GM19239 (cell line): ENCODE measurements around the gene SHC3.

Experiments
- DNase-seq: peaks from one replicate; pipeline ENCODE4 v3.0.0; 2011; ENCODE audit warnings: low spot score; ENCODE audit not compliant: insufficient read length
- FAIRE-seq: peaks from 2 replicates; lab custom pipeline; 2011; peaks lifted over from hg19 to GRCh38; lab: Jason Lieb, UNC

SHC3 gene

DNA sequence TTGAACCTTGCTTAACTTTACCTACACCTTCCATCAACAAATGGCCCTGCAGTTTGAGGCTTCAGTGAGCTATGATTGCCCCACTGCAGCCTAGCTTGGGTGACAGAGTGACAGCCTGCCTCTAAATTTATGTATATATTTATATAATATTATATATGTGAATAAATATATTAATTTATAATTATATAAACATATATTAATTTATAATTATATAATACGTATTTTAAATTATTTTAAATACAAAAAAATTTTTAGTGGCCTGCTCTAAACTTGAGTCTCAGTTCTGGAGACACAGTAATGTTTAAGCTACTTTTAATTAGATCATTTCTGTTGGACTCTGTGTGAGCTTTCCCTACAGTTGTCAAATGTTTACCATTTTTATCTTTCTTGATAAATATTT is 9.3 kb upstream of the SHC3 start:
- DNase-seq, result no peak

DNA sequence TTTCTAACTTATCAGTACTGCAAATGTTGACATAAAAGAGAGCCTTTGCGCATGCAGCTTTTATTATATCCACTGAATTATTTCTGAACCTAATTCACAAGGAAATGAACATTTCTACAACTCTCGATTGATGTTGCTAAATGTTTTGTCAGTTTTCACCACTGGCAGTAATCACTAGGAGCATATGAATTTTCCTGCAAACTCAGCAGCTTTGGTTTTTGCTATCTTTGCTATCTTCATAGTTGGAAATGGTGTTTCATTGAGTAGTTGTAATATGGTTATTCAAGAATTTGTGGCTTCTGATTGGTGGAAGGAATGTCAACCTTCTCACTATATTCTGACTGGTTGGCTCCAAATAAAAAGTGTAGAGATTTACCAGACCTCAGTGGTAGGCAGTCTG is 8.9 kb upstream of the SHC3 start:
- FAIRE-seq (no peak), DNase-seq (no peak)

More for the DNA sequence above, 9.3 kb upstream of the SHC3 start:
- FAIRE-seq, result no peak

DNA sequence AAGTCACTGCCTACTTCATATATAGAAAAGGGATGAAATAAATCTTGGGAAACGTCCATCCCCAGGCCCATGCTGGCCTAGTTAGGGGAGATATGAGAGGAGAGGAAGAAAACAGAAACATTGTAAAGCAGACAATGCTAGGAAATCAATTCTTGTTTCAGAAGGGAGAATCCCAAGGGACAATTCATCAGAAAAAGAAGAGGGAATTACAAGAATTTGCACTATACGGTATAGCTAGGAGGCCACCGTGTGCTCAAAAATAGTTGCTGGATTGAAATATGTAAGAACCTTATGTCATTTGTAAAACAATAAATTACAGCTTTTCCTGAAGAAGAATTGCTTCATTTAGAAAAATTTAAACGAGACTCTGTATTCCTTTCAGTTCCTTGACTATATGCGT is 8.3 kb upstream of the SHC3 start:
- DNase-seq, result no peak
- FAIRE-seq, result no peak

DNA sequence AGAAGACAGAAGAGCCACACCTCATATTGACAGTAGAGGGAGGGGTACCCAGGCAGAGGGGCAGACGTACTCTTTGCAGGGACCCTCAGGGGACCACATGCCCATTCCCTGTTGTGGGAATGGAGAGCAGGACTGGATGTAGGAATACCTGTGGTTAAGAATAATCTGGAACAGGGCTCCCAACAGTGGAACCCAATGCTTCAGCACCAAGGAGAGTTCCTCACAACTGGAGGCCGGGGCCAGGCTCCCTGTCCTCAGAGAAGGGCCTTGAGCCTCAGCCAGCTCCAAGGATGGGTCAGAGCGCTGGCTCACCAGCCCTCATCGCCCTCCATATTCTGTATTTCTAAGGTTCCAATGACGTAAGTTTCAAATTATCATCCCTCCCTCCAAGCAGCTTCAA is 7.4 kb upstream of the SHC3 start:
- DNase-seq, result no peak
- no peak for FAIRE-seq

DNA sequence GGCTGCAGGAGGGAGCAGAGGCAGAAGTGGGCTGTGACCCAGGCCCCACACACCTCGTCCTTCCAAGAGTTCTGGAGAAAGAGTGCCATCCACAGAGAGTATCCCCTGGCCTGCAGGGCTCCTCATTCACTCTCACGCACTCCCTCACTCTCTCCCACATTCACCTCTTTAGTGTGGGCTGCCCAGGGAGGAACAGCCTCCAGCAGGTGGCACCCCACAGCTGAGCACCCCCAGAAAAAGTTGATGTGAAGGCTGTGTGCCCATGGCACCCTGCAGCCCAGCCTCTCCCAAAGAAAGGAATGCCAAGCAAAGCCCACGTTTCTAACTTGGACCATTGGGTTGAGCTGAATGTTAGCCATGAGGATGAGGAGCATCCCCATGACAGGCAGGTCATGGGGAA is 4.5 kb upstream of the SHC3 start:
- DNase-seq, result no peak
- no peak for FAIRE-seq

DNA sequence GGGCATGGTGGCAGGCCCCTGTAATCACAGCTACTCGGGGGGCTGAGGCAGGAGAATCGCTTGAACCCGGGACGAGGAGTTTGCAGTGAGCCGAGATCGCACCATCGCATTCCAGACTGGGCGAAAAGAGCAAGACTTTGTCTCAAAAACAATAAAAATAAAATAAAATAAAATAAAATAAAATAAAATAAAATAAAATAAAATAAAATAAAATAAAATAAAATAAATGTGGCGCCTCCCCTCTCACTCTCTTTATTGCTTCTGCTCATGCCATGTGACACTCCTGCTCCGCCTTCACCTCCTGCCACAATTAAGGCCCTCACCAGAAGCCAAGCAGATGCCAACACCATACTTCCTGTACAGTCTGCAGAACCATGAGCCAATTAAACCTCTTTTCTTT is 3.8 kb upstream of the SHC3 start:
- no peak for FAIRE-seq
- DNase-seq, result no peak

DNA sequence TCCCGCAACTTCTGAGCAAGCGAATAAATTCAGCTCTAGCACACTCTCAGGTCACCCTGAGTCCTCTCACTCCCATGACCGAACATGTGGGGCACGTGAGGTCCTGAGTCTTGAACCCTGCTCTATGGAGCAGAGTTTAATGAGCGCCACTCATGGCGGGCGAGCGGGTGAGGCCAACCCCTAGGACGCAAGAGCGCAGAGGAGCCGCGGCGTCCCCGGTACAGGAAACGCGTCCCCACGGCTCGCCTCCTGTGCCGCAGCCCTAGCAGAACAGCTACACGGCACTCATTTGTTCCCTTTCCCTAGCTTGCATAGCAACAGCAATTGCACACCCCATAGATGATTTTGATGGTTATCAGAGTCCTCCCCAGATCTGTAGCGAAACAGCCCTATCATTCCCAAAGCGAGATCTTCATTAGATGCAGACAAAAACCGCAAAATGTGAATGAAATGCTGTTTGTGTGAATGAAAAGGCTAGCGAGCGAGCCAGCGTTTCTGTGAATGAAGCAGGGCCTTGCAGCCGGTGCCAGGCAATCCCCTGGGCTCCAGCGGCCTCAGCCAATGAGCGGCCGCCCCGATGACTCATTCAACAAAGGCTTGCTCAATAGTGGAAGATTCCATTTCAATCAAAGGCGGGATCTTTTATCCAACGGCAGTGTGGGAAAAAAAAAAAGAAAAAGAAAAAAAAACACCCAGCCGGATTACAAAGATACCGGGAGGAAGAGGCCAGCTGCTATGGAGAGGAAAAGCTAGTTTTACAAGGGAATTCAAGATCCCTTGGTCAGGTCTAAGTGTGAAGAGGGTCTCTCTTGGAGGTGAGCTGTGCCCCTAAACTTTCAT is 1.5 kb upstream of the SHC3 start:
- FAIRE-seq (no peak), DNase-seq (no peak)

DNA sequence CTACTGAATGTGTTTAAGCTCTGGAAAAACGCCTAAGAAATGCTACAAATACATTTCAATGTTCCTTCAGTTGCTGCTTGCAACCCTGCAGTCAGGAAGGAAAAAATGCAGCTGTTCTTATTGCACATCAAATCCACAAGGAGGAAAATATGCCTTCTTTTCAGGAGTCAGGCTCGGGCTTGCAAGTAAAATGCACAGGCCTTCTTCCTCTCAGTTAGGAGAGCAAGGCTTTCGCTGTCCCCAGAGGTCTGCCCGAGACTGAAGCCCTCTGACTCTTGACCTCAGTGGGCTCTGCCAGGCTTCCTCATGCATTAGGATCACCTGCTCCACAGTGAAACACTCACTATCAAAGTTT is 899 bp upstream of the SHC3 start:
- DNase-seq, result no peak
- no peak for FAIRE-seq

DNA sequence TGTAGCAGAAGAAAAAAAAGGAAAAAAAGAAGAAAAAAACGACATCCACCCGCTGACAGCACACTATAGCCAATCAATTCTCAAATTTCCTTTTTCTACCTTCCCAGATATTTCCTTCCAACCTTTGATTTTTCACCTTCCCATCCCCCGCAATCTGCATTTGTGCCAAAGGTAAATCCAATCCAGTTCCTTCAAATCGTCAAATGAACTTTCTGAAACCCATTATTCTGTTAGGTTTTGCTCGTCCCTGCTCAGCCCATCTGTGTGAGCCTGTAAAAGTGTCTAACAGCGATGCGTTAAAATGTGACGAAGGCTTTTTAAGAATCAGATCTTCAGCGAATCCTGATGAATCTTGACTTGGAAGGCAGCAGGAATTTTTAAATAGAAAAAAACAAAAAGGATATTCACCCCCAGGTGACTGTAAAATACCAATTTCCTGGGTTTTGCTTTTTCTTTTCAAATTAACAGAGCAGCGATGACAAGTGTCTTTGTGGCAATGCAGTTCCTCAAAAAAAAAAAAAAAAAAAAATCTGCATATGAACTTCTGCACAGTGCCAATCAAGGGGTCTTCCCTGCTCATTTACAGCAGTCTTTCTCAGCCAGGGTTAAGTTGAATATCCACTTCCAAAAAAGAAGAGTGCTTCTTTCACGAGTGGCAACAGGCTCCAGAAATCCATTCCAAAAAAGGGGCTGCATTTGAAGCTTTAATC is 367 bp upstream of the SHC3 start:
- DNase-seq, result no peak
- no peak for FAIRE-seq

DNA sequence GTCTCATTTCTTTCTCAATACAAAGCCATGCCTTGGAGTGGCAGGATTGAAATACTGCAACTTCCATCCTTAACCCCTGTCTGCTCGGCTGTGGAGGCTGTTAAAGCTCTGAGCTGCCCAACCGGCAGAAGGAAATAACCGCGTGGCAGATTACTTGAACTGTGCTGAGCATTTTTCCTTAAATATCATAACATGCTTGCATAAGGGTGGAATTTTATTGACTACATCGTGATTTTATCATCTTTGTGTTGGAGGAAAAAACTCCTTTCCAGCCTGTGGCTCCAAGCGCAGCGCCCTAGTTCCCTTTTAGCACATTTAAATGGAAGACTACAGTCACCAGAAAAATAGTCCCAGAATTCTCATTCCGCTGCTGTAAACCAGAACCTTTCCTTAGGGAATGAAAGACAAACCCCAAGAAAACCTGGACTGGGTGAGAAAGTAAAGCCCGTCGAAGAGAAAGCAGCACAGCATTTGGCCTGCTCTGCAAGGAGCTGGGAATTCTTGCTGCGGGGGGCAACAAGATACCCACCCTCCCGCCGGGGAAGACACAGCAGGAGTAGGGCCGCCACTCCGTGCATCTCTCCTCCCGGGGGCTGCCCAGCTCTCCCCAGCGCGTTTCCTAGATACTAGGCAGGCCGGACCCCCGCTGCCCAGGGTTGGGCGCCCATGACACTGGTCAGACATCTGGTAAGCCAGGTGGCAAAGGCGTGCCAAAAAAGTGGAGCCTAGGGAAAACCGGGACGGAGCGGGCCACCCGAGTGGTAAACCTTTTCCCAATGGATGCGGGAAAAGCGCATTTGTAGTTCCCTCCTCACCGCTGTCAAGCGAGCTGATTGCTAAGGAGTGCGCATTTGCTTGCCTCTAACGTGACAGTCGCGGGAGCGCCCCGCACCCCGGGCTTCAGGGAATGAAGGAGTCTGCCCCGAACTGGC is 1.3 kb downstream of the SHC3 start:
- FAIRE-seq (no peak), DNase-seq (no peak)

DNA sequence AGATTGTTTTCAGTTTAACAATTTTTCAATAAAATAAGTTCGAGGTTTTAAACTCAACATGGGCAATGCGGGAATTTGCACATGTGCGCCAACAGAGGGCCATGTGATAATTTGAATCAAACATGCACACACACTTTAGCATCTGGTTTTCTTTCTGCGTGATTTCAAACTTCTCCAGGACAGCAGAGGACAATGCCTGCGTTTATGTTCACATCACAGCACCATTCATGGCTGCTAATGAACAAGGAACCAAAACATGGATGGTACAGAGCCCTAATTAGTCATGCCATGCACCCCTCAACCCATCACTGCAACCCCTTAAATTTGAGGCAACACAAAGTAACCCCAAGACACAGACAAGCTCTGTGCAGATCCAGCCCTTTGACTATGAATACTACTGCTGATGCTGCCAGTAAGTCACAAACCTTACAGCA is 2.8 kb downstream of the SHC3 start:
- DNase-seq (no peak), FAIRE-seq (no peak)

DNA sequence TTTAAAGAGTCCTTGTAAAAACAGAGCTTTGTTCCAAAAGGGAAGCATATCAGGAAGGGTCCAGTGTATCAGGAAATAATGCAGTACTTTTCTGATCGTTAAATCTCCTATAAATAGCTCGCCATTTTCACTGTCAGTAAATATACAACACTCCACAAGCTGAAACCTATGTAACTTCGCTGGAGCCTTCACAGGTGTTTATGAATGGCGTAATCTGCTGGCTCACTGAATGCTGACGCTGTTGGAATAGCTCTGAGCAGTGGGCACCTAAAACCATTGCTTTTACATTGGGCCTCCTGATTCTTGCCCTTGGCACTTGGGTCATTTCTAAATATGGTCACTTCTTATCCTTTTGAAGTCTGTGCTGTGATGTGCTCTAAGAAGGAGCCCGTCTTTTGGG is 4.3 kb downstream of the SHC3 start:
- no peak for DNase-seq

DNA sequence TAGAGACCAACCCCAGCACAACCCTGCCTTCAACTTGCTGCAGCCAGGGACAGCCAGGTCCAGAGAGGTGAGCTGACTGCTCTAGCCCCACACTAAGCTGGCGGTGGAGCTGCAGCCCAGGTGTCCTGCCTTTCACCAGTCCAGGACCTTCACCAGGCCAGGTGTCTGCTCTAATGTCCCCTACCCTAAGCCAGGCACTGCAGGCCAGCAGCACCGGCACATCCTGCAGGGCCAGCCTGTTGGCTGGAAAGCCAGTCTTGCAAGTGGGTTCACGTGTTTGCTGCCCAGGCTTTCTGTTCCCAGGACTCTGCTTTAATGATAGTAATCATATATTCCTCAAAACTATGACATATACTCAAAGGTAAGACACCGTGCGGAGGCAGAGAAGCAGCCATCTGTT is 5.5 kb downstream of the SHC3 start:
- FAIRE-seq (no peak), DNase-seq (no peak)

More for the DNA sequence above, 4.3 kb downstream of the SHC3 start:
- FAIRE-seq, result no peak

DNA sequence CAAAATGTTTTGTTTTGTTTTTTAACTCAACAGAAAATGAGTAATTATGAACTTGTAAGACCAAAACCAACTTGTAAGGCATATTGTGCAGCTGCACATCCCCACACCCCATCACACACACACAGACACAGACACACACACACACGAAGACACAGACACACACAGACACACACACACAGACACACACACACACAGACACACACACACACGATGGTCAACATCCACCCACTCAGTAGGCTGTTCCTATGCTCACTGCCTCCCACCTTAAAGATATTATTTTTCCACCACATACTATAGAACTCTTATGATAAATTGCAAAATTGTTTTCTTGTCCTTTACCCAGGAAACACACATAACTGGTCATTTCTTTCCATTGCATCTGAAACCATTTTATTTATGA is 6.2 kb downstream of the SHC3 start:
- no peak for FAIRE-seq
- DNase-seq, result no peak

DNA sequence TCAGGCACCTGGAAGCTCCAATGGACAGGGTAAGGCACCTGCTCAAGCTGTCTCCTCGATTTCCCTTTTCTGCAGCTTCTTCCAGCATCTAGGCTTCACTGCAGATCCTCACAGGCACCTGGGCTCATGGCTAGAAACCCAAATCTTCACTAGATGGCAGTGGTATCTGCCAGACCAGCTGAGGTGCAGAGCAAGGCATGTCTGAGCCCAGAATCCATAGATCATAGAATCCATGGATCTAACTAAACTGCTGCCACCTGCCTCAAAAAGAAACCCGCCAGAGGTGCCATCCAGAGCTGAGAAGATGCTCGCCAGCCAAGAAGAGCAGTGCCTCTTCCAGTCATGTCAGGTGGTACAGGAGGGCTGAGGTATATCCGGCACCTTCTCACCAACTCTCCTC is 6.9 kb downstream of the SHC3 start:
- DNase-seq (no peak), FAIRE-seq (no peak)

DNA sequence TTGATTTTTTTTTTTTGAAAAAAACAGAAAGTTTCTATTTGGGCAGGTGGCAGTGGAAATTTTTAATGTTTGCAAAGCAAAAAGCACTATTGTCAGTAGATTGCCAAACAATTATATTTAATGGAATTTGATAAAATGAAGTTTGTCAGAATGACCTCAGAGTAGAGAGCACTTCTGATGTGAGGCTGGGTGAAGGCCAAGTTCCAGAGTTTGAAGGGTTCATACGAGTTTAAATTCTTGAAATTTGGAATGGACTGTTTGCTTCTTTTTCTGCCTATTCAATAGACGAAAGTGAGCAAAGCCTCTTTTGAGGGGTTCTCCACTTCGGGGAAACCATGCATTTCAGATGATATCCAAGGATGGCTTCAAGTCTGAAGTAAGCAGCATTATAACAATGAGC is 7.4 kb downstream of the SHC3 start:
- no peak for DNase-seq
- FAIRE-seq, result no peak

DNA sequence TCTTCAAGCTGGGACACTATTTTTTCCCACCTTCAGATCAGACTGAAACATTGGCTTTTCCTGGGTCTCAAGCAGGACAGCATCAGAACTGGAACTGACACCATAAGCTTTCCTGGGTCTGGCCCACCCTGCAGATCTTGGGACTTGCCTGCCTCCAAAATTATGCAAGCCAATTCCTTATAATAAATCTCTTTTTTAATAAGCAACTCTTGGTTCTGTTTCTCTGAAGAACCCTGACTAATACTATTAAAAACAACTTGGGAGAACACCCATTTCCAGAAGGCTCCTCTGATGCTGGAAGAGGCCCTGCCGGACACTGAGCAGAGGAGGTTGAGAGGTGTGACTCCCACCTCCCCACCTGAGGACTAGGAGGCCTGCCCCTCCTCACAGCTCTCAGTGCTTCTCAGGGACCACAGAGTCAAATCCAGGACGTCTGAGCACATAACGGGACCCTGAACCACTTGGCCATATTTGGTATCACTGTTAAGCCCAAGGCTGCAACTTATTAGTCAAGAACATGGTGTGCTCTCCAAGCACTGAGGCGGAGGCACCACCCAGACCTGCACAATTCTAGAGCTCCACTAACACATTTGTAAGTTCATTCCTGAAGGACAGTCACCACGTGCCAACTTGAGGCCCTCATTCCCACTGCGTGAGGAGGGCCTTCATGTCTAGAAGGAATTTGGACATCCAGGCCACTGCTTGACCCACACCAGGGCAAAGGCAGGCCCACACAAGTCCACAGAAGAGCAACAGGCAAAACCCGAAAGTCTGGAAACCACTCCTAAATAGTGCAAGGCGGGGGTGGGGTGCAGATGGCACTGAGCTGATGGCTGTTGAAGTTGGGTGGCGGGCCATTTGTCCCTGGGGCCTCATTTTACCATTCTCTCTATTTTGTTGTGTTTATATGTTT is 9.5 kb downstream of the SHC3 start:
- no peak for DNase-seq
- FAIRE-seq, result no peak

DNA sequence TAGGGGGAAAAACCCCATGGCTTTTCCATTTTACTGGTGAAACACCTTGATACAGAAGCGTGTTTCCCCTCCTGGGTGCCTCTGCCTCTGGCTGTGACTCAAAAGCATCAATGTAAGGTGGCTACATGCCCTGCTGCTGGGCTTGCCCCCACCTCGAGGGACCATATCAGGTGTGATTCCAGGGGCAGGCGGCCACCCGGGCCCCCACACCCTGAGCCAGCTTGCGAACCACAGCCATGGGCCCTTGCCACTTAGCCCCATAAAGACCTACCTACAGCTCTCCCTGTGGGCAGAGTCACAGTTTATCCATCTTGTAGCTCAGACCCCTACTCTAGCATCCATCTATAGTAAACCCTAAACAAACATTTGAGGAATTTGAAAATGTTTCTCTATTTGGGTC is 10.8 kb downstream of the SHC3 start:
- no peak for FAIRE-seq
- no peak for DNase-seq

DNA sequence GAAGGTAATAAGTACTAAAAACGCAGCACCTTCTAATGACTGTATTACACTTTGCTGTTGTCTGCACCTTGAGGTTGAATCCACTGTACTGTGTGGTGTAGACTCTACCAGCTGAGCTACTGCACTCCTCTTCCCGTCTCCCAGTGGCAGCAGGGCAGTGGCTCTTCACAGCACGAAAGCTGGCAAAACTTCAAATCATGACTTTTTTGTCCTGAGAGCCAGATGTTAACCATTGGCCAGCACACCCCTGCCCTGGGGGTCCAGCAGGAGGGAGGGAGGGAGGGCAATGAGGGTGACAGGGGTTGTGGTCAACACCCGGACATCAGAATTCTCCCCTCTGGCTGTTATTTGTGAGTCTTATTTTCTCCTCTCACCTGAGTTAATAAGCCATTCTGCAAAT is 11.8 kb downstream of the SHC3 start:
- DNase-seq, result no peak
- FAIRE-seq, result no peak

DNA sequence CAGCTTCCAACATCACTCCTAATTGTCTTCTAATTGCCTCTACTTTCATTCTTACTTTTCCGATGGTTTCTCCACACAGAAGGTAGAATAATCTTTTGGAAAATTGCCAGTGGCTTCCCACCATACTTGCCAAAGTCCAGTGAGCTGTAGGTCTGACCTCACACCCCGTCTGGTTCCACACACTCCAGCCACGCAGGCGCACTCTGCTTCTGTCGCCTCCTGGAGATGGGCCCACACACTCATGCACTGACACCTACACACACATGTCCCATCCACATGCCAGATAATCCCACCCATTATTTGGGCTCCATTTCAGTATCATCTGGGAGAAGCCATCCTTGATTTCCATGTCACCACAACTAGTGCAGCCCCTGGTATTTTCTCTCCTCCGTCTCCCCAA is 12.7 kb downstream of the SHC3 start:
- no peak for FAIRE-seq
- DNase-seq, result no peak
